Activated naive CD4-positive, alpha-beta T cell treated with anti-CD3 and anti-CD28 coated beads, Interleukin-2, amount 50 U/mL, for 16 hours (primary cell): ENCODE results near the gene CNNM1.

Experiments
- DNase-seq: peaks from one replicate; pipeline ENCODE4 v3.0.0-alpha.2; 2020

The CNNM1 gene

DNA sequence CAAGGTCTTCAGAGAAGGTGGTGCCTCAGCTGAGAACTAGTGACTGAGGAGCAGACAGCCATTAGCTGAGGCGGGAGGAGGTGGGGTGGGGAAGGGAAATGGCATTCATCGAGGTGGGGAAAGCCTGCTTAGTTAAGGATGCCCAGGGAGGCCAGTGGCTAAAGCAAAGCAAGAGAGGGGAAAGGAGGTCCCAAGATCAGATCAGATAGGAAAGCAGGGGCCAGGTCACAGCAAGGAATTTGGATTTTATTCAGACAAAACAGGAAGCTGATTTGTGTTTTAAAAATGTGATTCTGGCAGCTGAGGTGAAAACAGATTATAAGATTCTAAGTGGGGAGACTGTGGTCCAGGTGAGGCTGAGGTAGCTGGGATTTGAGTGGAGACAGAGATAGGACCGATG is 45.8 kb downstream of the CNNM1 start:
- no peak for DNase-seq

DNA sequence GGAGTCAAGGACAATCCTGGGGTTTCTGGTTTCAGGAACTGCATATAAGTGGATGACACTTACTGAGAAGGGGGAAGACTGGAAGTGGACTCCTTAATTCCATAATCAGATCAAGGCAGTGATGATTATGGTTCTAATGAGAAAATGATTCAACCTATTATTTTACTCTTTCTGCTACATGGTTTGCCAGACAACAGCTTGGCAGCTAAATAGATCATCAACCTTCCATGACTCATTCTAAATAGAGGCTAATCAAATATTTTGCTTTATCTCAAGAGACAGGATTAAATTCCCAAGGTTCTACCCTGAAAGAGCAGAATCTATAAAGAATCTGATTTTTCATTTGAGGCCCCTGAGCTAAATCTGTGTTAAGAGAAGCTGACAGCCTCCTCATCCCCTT is 46.3 kb downstream of the CNNM1 start:
- DNase-seq: no peak

DNA sequence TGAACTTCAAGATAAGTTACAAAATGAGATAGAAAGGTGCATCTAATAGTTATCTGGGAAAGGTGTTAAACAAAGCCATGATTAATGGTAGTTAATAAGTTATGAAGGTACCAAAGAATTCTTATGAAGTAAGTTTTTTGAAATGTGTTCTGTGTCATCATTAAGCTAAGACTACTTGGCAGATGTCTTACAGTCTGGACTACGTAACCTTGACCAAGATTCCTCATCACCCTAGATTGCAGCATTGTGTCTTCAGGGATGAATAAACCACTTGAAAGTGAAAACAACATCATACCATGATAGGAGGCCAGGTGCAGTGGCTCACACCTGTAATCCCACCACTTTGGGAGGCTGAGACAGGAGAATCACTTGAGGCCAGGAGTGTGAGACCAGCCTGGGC is 53.0 kb downstream of the CNNM1 start:
- DNase-seq: no peak

DNA sequence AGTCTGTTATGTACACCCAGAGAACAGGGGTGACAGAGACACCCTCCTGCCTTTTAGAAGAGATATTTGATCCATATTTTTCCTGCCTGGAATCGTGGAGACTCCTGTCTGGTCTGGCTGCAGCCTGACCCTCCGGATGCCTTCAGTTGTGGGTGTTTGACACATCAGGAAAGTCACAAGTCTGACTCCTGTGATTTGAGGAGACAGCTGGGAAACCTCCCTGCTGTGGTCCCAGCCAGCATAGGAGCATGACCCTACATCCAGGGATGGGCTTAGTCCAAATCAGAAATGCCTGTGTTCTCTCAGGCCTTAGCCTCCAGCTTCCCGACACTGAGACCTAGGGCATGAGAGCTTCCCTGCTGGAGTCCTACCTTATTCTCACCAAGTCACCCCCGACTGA is 57.9 kb downstream of the CNNM1 start:
- DNase-seq: no peak

DNA sequence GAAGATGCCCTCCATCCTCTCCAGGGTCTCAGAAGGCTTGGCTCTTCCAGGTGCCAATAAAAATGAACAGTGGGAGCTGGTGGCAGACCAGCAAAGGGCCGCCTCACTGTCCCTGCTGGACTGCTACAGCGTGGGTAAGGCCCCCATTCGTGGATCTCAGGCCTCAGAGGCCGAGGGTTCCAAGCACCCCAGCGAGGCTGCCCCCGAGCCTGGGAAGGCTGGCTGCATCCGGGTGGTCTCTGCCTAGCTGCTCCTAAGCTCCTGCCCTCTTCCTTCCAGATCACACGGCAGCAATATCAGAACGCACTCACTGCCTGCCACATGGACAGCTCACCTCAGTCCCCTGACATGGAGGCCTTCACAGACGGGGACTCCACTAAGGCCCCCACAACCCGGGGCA is 58.4 kb downstream of the CNNM1 start:
- no peak for DNase-seq

DNA sequence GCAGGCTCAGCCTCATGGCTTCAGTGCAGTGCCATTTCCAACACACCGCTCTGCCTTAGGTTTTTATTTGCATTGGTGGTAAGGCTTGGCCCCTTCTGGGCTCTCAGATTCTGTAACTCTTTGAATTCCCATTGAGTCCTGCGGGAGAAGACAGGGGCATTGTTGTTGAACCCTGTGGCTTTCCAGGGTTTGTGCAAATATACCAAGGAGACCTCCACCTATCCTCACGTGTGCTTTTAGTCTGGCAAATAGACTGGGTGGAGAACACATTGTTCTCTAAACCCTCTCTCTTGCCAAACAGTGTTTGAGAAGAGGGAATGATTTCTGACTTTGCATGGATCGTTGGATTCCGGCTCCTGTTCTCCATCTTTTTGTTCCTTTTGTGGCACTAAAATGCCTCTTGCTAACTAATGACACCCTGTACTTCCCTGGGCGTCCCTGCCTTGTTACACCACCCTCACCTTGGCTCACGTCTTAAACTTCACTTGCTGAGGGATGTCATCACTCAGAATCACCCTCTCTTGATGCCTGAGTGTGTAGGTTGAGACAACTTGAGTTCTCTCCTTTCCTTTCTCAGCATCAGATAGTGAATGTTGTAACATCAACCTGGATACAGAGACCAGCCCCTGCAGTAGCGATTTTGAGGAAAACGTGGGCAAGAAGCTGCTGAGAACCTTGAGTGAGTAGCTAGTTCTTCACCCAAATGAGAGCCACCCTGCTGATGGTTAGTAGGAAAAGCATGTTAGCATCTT is 60.7 kb downstream of the CNNM1 start:
- no peak for DNase-seq

DNA sequence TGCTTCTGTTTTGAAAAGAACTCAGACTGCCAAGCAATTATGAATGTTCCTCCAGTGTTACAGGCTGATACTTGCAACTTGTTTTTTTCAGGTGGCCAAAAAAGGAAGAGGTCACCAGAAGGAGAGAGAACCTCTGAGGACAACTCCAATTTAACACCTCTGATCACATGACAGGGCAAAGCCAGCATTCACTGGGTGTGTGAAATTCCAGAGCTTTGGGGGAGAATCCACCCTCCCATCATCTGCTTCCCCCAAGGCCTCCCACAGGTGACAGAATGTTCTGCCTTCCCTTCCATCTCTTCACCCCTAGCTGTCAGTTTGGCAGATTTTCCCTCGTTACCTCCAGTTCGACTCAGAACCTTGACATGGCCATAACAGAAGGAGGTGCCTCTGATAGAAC is 62.2 kb downstream of the CNNM1 start:
- no peak for DNase-seq

DNA sequence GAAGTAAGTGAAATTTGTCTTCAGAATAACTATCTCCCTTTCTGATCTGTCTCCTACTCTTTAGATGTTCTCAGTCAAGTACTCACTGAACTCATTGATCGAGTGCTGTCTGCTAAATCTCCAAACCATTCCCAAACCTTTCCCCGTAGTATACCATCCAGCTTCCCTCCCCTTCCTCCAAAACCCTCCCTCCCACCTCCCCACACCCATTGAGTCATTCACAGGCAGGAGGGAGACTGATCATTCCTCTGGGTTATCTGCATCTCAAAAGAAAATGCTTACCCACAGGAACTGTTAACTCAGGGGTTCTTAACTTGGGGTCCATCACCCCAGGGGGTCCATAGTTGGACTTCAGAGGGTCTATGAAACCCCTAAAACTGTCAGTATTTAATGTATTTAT is 63.9 kb downstream of the CNNM1 start:
- DNase-seq: no peak

DNA sequence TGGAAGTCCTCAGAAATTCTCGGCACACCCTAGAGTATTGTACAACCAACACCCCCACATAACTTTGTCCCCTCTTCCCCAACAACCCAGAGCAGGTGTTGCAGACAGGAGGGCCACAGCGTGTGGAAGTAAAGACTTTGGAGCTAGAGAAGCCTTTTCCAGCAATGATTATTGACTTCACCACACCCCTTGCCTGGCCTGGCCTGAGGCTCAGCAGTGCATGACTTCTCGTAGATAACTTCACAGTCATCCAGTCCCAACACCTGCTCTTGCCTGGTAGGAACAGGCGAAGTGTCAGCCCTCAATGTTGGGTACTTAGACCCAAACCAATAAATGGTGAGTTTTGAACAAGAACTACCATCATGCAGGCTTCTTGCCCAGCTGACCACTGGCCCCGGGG is 64.5 kb downstream of the CNNM1 start:
- no peak for DNase-seq

DNA sequence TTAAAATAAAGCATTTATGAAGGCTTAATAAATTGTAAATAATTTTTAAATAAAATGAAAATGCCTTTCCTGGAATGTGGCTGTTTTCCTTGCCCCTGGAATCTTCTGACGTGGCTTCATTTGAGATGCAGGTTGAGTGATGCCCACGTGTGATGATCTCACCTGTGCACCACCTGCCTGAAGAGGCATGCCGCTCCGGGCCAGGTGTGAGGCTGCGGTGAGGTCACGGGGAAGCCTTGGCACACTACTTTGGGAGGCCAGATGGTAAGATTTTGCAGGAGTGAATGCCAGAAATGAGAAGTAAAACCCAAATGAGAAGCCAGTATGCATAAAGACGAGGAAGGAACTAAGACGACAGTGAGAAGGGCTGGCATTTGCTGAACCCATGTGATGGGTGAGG is 65.1 kb downstream of the CNNM1 start:
- DNase-seq: no peak

DNA sequence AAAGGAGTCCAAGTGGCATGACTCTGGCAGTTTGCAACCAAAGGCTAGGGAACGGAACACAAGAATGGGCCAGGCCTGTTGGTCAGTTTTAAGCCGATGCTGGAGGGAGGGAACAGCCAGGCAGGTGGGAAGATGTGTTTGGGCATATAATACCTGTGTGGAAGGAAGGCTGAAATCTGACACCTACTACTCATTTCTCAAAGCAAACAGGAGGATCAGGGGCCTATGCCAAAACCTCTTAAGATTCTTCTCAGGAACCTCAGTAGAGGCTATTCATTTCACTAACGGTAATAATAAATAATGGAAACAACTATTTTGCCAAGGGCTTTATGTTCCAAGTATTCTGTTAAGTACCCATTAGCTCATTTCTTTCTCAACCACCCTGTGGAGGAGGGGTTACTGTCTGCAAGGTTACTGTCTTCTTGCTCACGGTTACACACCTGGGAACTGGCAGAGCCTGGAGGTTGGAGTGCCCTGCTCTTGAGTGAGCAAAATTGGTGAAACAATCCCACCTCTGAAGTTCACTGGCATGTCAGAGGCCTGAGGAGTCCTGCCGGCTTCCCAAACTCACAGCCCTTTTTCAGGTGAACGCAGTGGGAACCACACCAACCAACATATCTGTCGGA is 65.7 kb downstream of the CNNM1 start:
- no peak for DNase-seq

DNA sequence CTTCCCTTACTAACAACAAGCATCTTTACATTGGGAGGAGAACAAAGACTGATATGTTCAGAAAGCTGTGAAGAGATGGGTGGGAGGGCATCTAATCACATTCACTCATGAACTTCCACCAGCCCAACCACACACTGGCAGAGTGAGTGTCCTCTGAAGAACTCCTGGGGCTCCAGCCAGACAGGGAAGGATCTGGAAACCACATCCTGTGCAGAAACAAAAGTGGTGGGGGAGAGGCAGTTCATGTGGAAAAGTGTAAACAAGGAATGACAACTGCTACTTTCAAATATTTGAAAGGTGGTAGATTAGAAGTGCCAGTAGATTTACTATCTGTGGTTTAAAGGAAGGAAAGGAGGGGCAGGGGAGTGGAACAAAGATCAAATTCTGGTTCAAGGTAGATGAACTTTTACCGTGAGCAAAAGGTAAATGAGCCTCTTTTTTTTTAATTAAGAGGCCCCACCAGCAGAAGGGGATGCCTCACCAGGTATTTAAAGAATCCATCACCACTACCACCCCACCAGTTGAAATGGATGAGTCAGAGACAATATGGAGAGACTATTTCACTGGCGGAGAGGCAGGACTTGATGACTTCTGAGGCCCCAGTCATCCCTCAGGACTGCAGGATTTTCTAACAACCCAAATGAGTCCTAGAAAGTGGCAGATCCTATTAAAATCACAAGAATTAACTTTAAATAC is 66.7 kb downstream of the CNNM1 start:
- DNase-seq: no peak

DNA sequence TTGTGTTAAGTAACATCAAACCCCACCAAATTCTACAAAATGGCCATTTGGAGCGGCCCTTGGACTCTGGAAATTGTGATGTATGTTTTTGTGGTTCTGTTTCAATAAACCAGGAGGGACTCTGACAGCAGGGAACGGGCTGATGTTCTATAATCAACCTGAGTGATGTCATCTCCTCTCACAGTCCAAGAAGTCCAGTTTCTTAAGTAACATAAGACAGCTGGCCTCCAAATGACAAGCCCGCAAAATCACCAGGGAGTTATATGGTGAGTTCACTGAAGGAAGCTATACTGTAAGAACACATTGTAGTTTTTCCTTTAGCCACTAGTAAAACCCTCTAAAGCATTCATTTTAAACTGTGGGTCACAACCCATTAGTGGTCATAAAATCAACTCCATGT is 67.3 kb downstream of the CNNM1 start:
- DNase-seq: no peak

DNA sequence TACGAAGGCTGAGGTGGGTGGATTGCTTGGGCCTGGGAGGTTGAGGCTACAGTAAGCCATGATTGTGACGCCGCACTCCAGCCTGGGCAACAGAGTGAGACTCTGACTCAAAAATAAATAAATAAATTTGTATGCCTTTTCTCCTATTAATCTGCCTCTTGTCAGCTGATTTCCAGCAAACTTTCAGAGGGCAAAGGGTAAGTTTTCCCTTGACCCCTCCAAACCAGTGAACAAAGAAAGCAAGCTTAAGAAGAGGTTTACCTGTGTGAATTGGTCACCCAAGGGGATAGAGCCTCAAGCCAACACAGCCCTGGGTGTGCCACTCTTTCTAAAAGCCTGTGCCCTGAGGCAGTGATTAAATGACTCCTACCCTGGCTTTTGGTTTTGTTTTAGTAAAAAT is 70.5 kb downstream of the CNNM1 start:
- DNase-seq: no peak

DNA sequence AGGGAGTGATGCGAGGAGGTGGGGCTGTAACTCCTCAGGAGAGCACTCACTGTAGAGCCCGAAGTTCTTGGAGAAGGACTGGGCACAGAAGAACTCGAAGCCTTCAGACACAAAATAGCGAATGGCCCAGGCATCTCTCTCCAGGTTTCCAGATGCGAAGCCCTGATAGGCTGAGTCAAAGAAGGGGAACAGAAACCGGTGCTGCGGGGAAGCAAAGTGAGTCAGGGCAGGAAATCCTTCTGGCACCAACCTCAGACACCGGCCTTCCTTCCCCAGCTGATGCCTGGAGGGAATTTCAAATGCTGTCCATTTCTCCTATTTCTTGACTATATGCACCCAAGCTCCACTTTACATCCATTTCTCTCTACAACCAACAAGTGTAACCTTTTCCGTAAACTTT is 74.5 kb downstream of the CNNM1 start:
- no peak for DNase-seq

DNA sequence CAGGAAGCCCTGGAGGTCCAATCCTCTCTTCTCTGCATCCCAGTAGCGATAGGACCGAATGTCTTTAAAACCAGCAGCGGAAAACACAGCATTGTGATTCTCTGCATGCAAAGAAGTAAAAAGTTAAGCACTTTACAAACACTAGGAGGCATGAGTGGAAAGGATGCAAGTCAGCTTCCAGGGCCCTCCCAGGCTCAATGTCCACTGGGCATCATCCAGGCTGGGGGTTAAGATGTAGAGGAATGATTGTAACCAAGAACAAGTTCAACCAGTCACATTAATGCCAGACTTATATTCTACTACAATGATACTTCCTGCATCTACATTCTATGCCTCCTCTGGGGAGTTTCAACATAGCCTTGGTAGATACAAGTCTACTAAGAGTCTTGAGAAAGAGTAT is 77.0 kb downstream of the CNNM1 start:
- DNase-seq: no peak

DNA sequence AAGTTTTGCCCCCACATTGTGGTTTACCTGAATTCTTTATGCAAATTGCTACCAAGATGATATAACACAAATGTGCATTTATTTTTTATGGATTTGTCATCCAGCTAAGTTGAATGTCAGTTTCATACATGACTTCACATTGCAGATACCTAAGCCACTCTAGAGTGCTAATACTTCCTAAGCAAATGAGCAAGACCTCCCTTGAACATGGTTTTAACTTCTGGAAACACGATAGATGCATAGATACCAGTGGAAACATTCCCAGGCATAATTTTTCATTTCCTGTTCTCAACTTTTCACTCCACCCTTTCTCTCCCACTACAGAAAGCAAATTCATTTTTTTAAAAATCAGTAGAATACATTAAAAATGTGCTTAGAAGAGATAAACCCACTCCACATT is 81.0 kb downstream of the CNNM1 start:
- no peak for DNase-seq

DNA sequence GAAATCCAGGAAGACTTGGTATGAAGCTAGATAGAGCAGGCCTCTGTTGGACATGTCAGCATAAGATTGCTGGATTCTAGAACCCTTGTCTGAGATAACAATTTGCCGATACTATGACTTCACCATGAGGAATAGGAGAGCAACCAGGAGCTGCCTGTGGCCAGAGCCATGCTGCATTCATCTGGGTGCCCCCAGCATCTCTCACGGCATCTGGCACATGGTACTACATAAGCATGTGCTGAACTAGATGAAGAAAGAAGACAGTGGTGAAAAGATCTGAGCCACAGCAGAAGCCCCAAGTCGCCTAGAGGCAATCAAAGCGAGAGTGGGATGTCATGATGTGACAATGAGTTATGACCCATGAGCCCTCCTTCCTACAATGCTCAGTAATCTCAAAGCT is 81.7 kb downstream of the CNNM1 start:
- DNase-seq: no peak

DNA sequence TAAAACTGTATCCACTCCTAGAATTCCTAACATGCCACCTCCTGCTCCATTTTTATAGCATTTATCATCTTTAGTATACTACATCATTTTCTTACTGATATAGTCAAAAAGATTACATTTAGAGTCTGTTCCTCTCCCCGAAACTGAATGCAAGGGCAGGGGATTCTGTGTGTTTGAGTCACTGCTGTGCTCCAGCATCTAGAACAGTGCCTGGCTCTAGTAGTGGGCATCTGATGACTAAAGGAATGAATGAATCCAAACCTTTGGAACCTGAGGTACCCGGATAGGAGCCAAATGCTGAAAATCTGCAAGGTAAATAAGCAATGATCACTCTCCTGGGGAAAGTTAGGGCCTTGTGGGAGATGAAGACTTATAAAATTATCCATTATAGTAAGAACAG is 82.4 kb downstream of the CNNM1 start:
- no peak for DNase-seq

DNA sequence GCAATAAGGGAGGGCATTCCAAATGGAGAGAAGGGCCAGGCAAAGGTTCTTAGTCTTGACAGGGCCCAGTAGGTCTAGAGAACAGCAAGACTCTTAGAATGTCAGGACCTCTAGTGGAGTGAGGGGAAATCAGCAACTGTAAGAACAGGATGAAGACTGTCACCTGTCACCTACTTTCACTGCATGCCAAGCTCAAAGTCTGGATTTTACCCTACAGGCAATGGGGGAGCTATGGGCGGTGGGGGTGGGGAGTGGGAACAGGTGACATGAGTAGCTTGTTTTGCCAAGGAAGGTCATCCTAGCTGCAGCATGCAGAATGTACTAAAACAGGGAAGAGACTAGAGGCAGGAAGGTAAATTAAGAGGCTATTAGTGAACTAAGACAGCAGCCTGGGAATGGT is 82.9 kb downstream of the CNNM1 start:
- no peak for DNase-seq

DNA sequence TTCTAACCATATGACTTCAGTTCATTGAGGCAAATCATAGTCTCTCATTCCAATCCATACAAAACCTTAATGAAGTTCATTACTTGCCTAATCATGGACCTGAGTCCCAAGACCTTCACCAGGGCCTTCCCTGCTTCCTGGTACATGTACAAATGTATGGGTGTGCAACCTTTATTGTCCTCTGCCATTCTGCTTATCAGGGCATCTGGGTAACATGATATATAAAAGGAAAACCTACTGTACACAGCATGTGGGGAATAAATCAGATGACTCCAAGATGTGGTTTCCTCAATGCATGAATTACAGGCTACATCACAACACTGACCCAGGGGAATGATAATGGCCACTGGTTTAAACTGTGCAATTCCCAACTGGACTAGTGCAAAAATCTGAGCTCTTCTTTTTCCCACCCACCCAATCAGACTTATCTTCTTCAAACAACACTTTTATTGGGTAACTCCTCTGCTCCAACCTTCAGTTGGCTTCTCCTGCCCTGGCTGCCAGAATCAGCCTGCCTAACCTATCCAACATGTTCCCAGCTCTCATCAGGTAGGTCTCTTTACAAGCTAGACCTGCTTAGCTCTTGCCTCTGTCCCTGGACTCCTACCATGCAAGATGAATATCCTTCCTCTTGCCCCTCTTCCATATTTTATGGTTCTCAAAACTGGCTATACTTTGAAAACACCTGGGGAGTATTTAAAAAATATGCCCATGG is 89.9 kb downstream of the CNNM1 start:
- DNase-seq: no peak

DNA sequence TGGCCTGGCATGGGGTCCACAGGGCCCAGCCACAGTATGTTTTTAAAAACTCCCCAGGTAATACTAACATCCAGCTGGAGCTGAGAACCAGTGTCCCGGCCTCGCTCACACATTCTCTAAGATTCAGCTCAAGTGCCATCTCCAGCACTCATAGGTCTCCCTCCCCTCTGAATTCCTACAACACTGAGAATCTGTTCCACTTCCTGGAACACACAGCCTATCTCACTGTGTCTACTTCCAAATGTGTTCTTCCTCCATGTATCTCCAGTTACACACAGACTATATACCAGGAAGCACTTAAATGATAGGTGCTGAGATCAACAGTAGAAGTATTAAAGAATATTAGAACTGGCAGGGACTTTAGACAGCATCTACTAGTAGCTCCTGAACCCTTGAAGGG is 90.5 kb downstream of the CNNM1 start:
- DNase-seq: no peak

DNA sequence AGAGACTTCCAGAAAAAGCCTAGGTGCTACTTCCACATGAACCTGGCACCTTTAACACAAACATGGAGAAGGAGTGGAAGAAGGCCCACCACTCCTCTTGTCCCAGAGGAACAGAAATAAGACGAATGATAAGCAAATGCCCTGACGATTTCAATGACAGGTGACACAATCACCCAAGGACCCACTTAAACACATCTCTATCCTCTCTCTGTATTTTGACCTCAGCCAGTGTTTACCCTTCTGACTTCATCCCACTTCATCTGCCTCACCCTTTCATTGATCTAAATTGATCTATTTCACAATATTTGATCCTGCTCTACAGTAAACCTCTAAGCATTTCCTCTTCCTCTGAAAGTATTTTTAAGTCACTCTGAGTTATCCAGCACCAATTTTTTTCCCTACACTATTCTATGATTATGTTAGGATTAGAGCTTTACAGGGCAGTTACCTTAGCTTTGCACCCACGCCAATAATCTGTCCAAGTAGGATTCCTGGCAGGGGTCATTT is 92.1 kb downstream of the CNNM1 start:
- no peak for DNase-seq
